Epithelial cell of proximal tubule (primary cell): ENCODE data around the gene ATP2B3. TPM values are rescaled to one million over a fixed set of nuclear protein-coding genes. Genes with fewer than 3 reads are reported as not detected.

Experiments
- DNase-seq: peaks from one replicate; pipeline ENCODE4 v3.0.0-alpha.2; 2011; ENCODE audit warnings: low read depth
- H3K4me3 ChIP-seq: 2 replicates; pipeline ENCODE4 v1.5.1; 2011; ENCODE audit warnings: low read depth, mild to moderate bottlenecking, low read length
- total RNA-seq: library from RNA; depleted of rRNA; stranded (reverse); fragments of >200 nt; gene quantifications from 2 replicates; pipeline ENCODE4 v1.2.3, GENCODE V29; 2015
- TF ChIP-seq, protein P1 (sequence below): conservative IDR thresholded peaks from 2 replicates; pipeline ENCODE4 v1.5.1; 2012; ENCODE audit warnings: low read depth, mild to moderate bottlenecking, low read length

Gene ATP2B3
- total RNA-seq, 1 donor from 2014 or later, result not detected

GRCh38 chrX:153487590-153488071, 29.8 kb upstream of the ATP2B3 start:
- no peak for DNase-seq

DNA sequence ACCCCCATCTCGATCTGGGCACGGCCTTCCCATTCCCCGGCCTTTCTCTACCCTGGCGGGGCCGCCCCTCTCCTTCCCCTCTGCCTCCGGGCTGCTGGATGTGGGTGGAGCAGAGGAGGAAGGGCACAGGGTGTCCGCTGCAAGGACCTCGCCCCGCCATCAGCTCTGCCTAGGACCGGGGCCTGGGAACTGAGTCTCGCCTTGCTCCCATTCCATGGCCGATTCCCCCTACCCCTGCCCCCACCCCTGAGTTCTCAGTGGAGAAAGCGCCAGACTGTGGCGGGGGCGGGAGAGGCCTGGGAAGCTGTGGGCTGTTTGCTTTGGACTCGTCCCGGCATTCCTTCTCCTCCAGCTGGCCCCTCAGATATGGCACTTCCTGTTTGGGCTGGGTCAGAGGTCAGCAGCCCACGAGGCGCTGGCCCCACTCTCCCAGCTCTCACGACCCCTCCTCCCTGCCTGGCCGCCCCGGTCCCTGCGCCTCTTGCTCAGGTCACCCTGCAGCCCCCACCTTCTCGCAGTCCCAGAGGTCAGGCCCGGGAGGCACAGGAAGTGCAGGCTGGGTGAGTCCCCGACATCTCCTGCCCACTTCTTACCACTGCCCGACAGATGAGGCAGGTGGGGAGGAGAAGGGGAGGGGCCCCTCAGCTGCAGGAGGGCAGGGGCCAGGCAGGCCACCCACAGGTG, 29.1 kb upstream of the ATP2B3 start:
- TF ChIP-seq, protein P1, sequence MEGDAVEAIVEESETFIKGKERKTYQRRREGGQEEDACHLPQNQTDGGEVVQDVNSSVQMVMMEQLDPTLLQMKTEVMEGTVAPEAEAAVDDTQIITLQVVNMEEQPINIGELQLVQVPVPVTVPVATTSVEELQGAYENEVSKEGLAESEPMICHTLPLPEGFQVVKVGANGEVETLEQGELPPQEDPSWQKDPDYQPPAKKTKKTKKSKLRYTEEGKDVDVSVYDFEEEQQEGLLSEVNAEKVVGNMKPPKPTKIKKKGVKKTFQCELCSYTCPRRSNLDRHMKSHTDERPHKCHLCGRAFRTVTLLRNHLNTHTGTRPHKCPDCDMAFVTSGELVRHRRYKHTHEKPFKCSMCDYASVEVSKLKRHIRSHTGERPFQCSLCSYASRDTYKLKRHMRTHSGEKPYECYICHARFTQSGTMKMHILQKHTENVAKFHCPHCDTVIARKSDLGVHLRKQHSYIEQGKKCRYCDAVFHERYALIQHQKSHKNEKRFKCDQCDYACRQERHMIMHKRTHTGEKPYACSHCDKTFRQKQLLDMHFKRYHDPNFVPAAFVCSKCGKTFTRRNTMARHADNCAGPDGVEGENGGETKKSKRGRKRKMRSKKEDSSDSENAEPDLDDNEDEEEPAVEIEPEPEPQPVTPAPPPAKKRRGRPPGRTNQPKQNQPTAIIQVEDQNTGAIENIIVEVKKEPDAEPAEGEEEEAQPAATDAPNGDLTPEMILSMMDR, result no peak
- no peak for DNase-seq

More at GRCh38 chrX:153487590-153488071, 29.8 kb upstream of the ATP2B3 start:
- TF ChIP-seq, protein P1, result no peak
- no peak overlapping the region for H3K4me3 ChIP-seq

GRCh38 chrX:153490217-153490930, 27.1 kb upstream of the ATP2B3 start:
- no peak for DNase-seq
- TF ChIP-seq, protein P1, result no peak
- H3K4me3 ChIP-seq, result no peak overlapping the region

More for the DNA sequence above, 29.1 kb upstream of the ATP2B3 start:
- no peak overlapping the region for H3K4me3 ChIP-seq

DNA sequence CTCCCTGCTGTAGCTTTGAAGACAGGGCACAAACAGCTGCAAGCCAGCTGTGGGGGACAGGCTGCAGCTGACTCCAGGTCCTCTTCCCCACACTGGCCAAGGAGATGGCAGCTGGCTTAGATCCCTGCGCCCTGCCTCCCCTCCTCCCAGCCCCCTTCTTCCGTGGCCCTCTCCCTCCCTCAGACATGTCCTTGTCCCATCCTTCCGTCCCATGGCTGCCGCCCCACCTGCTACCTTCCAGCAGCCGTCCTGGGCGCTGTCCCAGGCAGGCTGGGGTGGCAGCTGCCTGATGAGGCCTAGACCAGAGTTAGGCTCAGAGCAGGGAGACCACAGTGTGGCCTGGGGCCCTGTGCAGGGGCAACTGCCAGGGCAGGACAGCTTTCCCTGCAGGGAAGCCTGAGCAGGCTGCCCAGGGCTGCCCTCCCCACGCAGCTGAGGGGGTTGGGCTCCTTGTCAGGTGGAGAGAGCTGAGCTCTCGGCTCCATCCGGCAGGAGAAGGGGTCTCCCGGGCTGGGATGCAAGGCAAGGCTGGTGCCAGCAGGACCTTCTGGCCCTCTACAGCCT, 26.0 kb upstream of the ATP2B3 start:
- no peak overlapping the region for H3K4me3 ChIP-seq

DNA sequence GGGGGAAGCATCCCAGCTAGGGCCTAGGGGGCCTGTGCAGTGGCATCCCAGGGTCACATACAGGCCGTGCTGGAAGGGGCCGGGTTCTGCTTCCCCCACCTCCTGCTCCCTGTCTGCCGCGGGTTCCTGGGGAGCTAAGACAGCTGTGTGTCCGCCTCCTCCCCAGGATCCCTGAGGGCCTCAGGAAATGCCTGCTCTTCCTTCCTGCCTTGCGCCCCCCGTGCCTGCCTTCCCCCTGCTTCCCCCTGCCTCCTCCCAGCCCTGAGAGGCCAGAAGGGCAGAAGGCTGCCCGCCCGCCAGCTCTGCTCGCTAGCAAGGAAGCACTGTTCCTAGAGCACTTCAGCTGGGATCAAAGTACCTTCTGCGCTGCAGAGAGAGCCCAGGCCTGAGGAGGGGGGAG, 25.5 kb upstream of the ATP2B3 start:
- H3K4me3 ChIP-seq, result no peak overlapping the region
- TF ChIP-seq, protein P1, result no peak
- no peak for DNase-seq

More for the DNA sequence above, 26.0 kb upstream of the ATP2B3 start:
- no peak for DNase-seq
- TF ChIP-seq, protein P1, result no peak

DNA sequence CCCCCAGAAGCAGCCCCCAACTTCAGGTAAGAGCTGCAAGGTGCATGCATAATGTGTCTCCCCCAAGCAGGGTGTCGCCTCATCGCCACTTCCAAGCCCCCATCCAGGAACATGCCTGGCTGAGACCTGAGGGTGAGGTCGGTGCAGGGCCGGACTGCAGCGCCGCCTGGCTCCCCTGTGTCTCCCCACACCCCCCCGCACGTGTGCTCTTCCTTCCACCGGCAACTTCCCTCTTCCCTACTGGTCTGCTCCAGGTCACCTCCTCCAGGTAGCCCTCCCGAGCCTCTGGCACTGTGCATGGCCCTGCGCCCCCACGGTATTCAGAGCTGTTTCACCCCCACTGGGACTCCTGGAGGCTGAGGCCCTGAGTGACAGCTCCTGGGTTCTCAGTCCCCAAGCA, 24.9 kb upstream of the ATP2B3 start:
- no peak overlapping the region for H3K4me3 ChIP-seq
- TF ChIP-seq, protein P1, result no peak
- no peak for DNase-seq
